ENCODE results near the gene IL26. TPM values are rescaled to one million over a fixed set of nuclear protein-coding genes. Genes with fewer than 3 reads are reported as not detected.

IL26 gene
- total and polyA plus RNA-seq, 2 donors (not counting 3 experiments of a cell fraction or from before 2014, with no cell fraction given): not detected

GRCh38 chr12:68271346-68271745 lies 45.7 kb upstream of the IL26 start:
- peaks cover 6 to 7% of the 10 kb centered on the region in 2 experiments for H3K27me3 ChIP-seq (ENCODE audit: control insufficient read depth in 2 of 2, insufficient read depth in 2 of 2, low read length in 2 of 2)
- TF ChIP-seq MAX (IDR thresholded peaks at IDR 0.05; ENCODE audit: insufficient read depth, insufficient read length) (no peak), FOS (IDR thresholded peaks at IDR 0.05; ENCODE audit: borderline replicate concordance, insufficient read depth, low read length) (no peak), CTCF (IDR thresholded peaks at IDR 0.05; ENCODE audit: extremely low read depth in 1 of 2, insufficient read depth in 1 of 2, low read depth in 1 of 2, low read length in 2 of 2) (no peak), GATA2 (IDR thresholded peaks at IDR 0.05; ENCODE audit: insufficient read depth, insufficient read length, low read depth, low read length) (no peak), JUN (IDR thresholded peaks at IDR 0.05; ENCODE audit: borderline replicate concordance, insufficient read depth, insufficient read length, low read depth) (no peak), MYC (IDR thresholded peaks at IDR 0.05; ENCODE audit: low read depth, low read length) (no peak), POLR2AphosphoS5 (IDR thresholded peaks at IDR 0.05; ENCODE audit: insufficient read depth, low read depth, low read length) (no peak), EZH2 (IDR thresholded peaks at IDR 0.05; ENCODE audit: borderline replicate concordance, low read depth, low read length, severe bottlenecking) (no peak), POLR2A (IDR thresholded peaks at IDR 0.05; ENCODE audit: low read depth, low read length) (no peak)
- ChIA-PET POLR2A (no interaction called here), CTCF (interaction anchor here (1.2 kb wide), 1 partner anchor 12 kb away, joined by 4 read pairs; no protein-coding TSS in a partner anchor)
- no peak overlapping the region for H3K4me3 ChIP-seq (replicated peaks in 1 of 3; ENCODE audit: insufficient read depth in 1 of 3, low read depth in 1 of 3, low read length in 3 of 3)
- intact Hi-C loops (cut with micrococcal nuclease) (no loop called here), dilution Hi-C loops (cut with MboI; ENCODE audit: extremely low pct_ligation_motif_present, low sequenced_read_pairs) (no loop called here)
- DNase-seq (ENCODE audit: low read depth, low spot score): no peak
- FAIRE-seq: no peak
- no peak overlapping the region for H3K4me2 ChIP-seq (ENCODE audit: insufficient read depth, low read length)
- no peak overlapping the region for H3K9ac ChIP-seq (replicated peaks; ENCODE audit: extremely low read depth, insufficient read depth, low read length)
- H3K4me1 ChIP-seq (ENCODE audit: control insufficient read depth, extremely low read depth, insufficient read depth, low read length): no peaks in the 10 kb centered on the region
- H3K36me3 ChIP-seq (ENCODE audit: control insufficient read depth in 2 of 2, extremely low read depth in 1 of 2, insufficient read depth in 2 of 2, low read length in 2 of 2): no peaks in the 10 kb centered on the region
- H4K20me1 ChIP-seq (replicated peaks; ENCODE audit: control insufficient read depth, extremely low read depth, insufficient read depth, low read length): no peaks in the 10 kb centered on the region
- no peaks in the 10 kb centered on the region for H3K79me2 ChIP-seq (ENCODE audit: control insufficient read depth, insufficient read depth, low read length)
- H3K27ac ChIP-seq (ENCODE audit: insufficient read depth, low read depth, low read length): no peak overlapping the region
- no peak overlapping the region for H2AFZ ChIP-seq (ENCODE audit: low read depth, low read length)
- H3K9me1 ChIP-seq (replicated peaks; ENCODE audit: control insufficient read depth, extremely low read depth, insufficient read depth, low read length): no peaks in the 10 kb centered on the region
- BruUV-seq (replicated peaks): no TSS peak
- H3K9me3 ChIP-seq (replicated peaks; ENCODE audit: control insufficient read depth, insufficient read depth, low read length): no peaks in the 10 kb centered on the region
